SK-N-SH (cell line): ENCODE data around the gene TTC21A. TPM values are rescaled to one million over a fixed set of nuclear protein-coding genes. Genes with fewer than 3 reads are reported as not detected.

Experiments
- CTCF ChIA-PET: fragments of 300-600, 350-600 bp; formaldehyde crosslinking; extraction: SDS; loops from one replicate; lab custom pipeline; 2021; lab: Yijun Ruan, JAX
- POLR2A ChIA-PET: fragments of 350-600 bp; sonication (Branson Sonifier 250); formaldehyde crosslinking; extraction: SDS; loops from one replicate; lab custom pipeline; 2020; ENCODE audit warnings: antibody characterized with exemption, inconsistent platforms; lab: Yijun Ruan, JAX
- DNase-seq: peaks from one replicate; pipeline ENCODE4 v3.0.0; 2012
- H2AFZ ChIP-seq: fragments of 200-600 bp; sonication (generic); 2 replicates; pipeline ENCODE4 v1.8.1; 2016; ENCODE audit warnings: antibody characterized with exemption, mild to moderate bottlenecking, low read depth
- H3F3A ChIP-seq: fragments of 200-600 bp; sonication (generic); replicated peaks from 2 replicates; pipeline ENCODE3; 2016; ENCODE audit warnings: antibody characterized with exemption, mild to moderate bottlenecking; ENCODE audit not compliant: insufficient read depth
- H3K27ac ChIP-seq, 2 experiments: fragments of 200-500 bp in 1 of 2; fragments of 200-600 bp in 1 of 2; sonication (Bioruptor generic) in 1 of 2; sonication (generic), shearing (Covaris generic) in 1 of 2; 2 replicates each; pipeline versions ENCODE4 v1.5.1 to v1.6.1; 2014 to 2016; ENCODE audit warnings: low read depth in 2 of 2, inconsistent platforms in 1 of 2, low read length in 1 of 2, mild to moderate bottlenecking in 1 of 2, mixed read lengths in 1 of 2
- H3K27me3 ChIP-seq: fragments of 200-600 bp; sonication (generic), shearing (Covaris generic); 2 replicates; pipeline ENCODE4 v1.6.1; 2016; ENCODE audit warnings: mixed run types; ENCODE audit not compliant: insufficient read depth
- H3K36me3 ChIP-seq, 2 experiments: fragments of 200-500 bp in 1 of 2; fragments of 200-600 bp in 1 of 2; sonication (Bioruptor generic) in 1 of 2; sonication (generic) in 1 of 2; replicated peaks in 1 of 2; 2 replicates each; pipeline versions ENCODE3 to v1.5.1; 2014 to 2016; ENCODE audit warnings: low read length in 1 of 2, mild to moderate bottlenecking in 1 of 2; ENCODE audit not compliant: insufficient read depth in 2 of 2, control insufficient read depth in 1 of 2
- H3K4me1 ChIP-seq, 2 experiments: fragments of 200-500 bp in 1 of 2; fragments of 200-600 bp in 1 of 2; sonication (Bioruptor generic) in 1 of 2; sonication (generic), shearing (Covaris generic) in 1 of 2; 2 replicates each; pipeline versions ENCODE4 v1.5.1 to v1.6.1; 2014 to 2016; ENCODE audit warnings: low read depth in 1 of 2, low read length in 1 of 2, mixed run types in 1 of 2; ENCODE audit not compliant: insufficient read depth in 2 of 2, control insufficient read depth in 1 of 2
- H3K4me2 ChIP-seq: fragments of 200-600 bp; sonication (generic), shearing (Covaris generic); 2 replicates; pipeline ENCODE4 v1.6.1; 2017; ENCODE audit warnings: mixed run types
- H3K4me3 ChIP-seq, 2 experiments: fragments of 200-500 bp in 1 of 2; fragments of 200-600 bp in 1 of 2; sonication (Bioruptor generic) in 1 of 2; sonication (generic), shearing (Covaris generic) in 1 of 2; 2 replicates each; pipeline versions ENCODE4 v1.5.1 to v1.8.1; 2014 to 2016; ENCODE audit warnings: low read depth in 2 of 2, inconsistent platforms in 1 of 2, low read length in 1 of 2, mild to moderate bottlenecking in 1 of 2, mixed read lengths in 1 of 2, moderate library complexity in 1 of 2
- H3K79me2 ChIP-seq: fragments of 200-600 bp; sonication (generic); 2 replicates; pipeline ENCODE4 v1.8.1; 2017; ENCODE audit warnings: mild to moderate bottlenecking; ENCODE audit not compliant: insufficient read depth
- H3K9ac ChIP-seq: fragments of 200-600 bp; sonication (generic); 2 replicates; pipeline ENCODE4 v1.6.1; 2017; ENCODE audit warnings: mixed run types
- H3K9me2 ChIP-seq: fragments of 200-600 bp; sonication (generic); 2 replicates; pipeline ENCODE4 v1.6.1; 2017; ENCODE audit warnings: mixed run types
- H3K9me3 ChIP-seq: fragments of 200-600 bp; sonication (generic); 2 replicates; pipeline ENCODE4 v1.6.1; 2017; ENCODE audit warnings: mixed run types, mild to moderate bottlenecking, moderate library complexity
- H4K20me1 ChIP-seq: fragments of 200-600 bp; sonication (generic); 2 replicates; pipeline ENCODE4 v1.6.1; 2017; ENCODE audit warnings: mild to moderate bottlenecking, mixed run types; ENCODE audit not compliant: insufficient read depth
- EP300 ChIP-seq, 2 experiments: IDR thresholded peaks; 2 replicates each; pipeline versions ENCODE4 v1.4.0 to v1.6.1; 2012; ENCODE audit warnings: borderline replicate concordance in 1 of 2, low read depth in 1 of 2, low read length in 1 of 2
- FOXJ3 ChIP-seq: sonication (generic); formaldehyde crosslinking; IDR thresholded peaks from 2 replicates; pipeline ENCODE4 v1.5.1; 2020; ENCODE audit warnings: mild to moderate bottlenecking, missing genetic modification reagents
- GABPA ChIP-seq: IDR thresholded peaks from 2 replicates; pipeline ENCODE4 v1.4.0; 2012; ENCODE audit warnings: low read depth, mild to moderate bottlenecking
- JUND ChIP-seq: IDR thresholded peaks from 2 replicates; pipeline ENCODE4 v1.4.0; 2012
- MAX ChIP-seq: IDR thresholded peaks from 2 replicates; pipeline ENCODE4 v1.4.0; 2012; ENCODE audit warnings: low read depth
- MEF2A ChIP-seq: IDR thresholded peaks from 2 replicates; pipeline ENCODE4 v1.4.0; 2012; ENCODE audit warnings: low read depth, borderline replicate concordance
- NRF1 ChIP-seq: IDR thresholded peaks from 2 replicates; pipeline ENCODE4 v1.6.1; 2012; ENCODE audit warnings: low read depth, mild to moderate bottlenecking, low read length
- RAD21 ChIP-seq: IDR thresholded peaks from 2 replicates; pipeline ENCODE4 v1.6.1; 2012; ENCODE audit warnings: mild to moderate bottlenecking, low read length
- YY1 ChIP-seq: IDR thresholded peaks from 2 replicates; pipeline ENCODE4 v1.4.0; 2012; ENCODE audit warnings: low read depth, mild to moderate bottlenecking
- ZBTB33 ChIP-seq: IDR thresholded peaks from 2 replicates; pipeline ENCODE4 v1.4.0; 2012; ENCODE audit warnings: low read depth, borderline replicate concordance
- WGBS: methylation state at CpG from one replicate; pipeline ENCODE4 v1.1.6; 2017; ENCODE audit warnings: low lambda C conversion rate; 5-methylcytosine and 5-hydroxymethylcytosine counted together
- polyA plus RNA-seq, 3 experiments: library from polyadenylated mRNA; depleted of rRNA; stranded (reverse); fragments of >200 nt; gene quantifications; 2 replicates each; pipeline ENCODE4 v1.2.3, GENCODE V29; 2012
- TF ChIP-seq, protein P1 (sequence below): fragments of 150-350 bp; IDR thresholded peaks from 2 replicates; pipeline ENCODE4 v1.6.1; 2017; ENCODE audit warnings: antibody characterized with exemption, low read length, low read depth, borderline replicate concordance
- TF ChIP-seq, protein P2 (sequence below): IDR thresholded peaks from 2 replicates; pipeline ENCODE4 v1.4.0; 2012; ENCODE audit warnings: low read depth, borderline replicate concordance
- TF ChIP-seq, protein P3 (sequence below): IDR thresholded peaks from 2 replicates; pipeline ENCODE4; 2012

TTC21A gene
- polyA plus RNA-seq, 1 of the 3 experiments (the other 2 are of a cell fraction) = 3.9 TPM

DNA sequence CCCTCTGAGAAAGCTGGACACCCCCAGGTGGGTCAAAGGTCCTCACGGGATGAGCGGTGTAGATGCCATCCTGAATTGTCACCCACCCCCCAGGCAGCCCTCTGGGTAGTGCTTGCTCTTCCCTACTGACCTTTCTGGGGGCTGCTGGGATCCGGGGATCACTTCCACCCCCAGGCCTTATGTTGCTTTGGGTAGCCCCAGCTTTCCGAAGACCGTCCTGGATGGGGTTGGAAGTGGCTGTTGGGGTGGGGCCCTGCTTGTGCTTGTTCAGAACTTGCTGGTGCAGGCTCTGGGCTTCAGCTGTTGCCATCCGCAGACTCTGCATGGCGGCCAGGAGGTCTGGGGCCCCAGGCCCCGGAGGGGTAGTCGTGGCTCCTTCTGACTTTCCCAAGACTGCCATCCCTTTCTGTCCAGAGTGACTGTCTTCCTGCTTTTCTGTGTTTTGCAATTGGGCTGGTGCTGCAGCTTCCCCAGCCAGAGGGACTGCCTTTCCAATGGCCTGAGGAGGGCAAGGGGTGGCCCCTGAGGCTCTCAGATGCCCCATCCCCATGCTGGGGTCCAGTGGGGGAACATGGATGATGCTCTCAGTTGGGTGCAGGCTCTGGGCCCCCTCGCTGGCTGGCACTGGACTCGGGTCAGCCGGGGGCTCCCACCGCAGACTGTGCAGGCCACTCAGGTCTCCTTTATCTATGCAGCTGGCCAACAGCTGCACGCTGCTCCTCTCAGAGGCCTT, 78.6 kb downstream of the TTC21A start:
- Histone ChIP-seq H3K27ac (no peak overlapping the region), H3K4me3 (no peak overlapping the region), H3K9me2 (no peaks in the 10 kb centered on the region), H3K9me3 (no peaks in the 10 kb centered on the region), H3F3A (peaks cover 6% of the 10 kb centered on the region), H3K79me2 (no peaks in the 10 kb centered on the region), H3K27me3 (no peaks in the 10 kb centered on the region), H4K20me1 (no peaks in the 10 kb centered on the region), H3K36me3 (no peaks in the 10 kb centered on the region), H3K4me2 (no peak overlapping the region), H3K9ac (no peak overlapping the region), H3K4me1 (peaks cover 0 to 2% of the 10 kb centered on the region in 2 experiments; a peak in 1 of 4 replicates), H2AFZ (no peak overlapping the region)
- CTCF ChIA-PET = interaction anchor here (16.7 kb wide), 1 partner anchor 104 kb away, joined by 510 read pairs; no protein-coding TSS in a partner anchor
- no peak for DNase-seq
- 74% methylated on average over 6 of the region's 14 CpGs for WGBS
- POLR2A ChIA-PET = no interaction called here
- TF ChIP-seq MEF2A = no peak
- TF ChIP-seq MAX = no peak
- no peak for TF ChIP-seq GABPA

GRCh38 chr3:39186692-39187151, 79.2 kb downstream of the TTC21A start:
- Histone ChIP-seq H3K9me2 (no peaks in the 10 kb centered on the region), H3K36me3 (no peaks in the 10 kb centered on the region), H3K4me2 (no peak overlapping the region), H3K27me3 (no peaks in the 10 kb centered on the region), H3K79me2 (no peaks in the 10 kb centered on the region), H3K9ac (no peak overlapping the region), H3K27ac (no peak overlapping the region), H2AFZ (no peak overlapping the region), H3K4me3 (no peak overlapping the region), H3F3A (peaks cover 5% of the 10 kb centered on the region), H3K4me1 (peaks cover 0 to 2% of the 10 kb centered on the region in 2 experiments; a peak in 1 of 4 replicates)
- ChIA-PET POLR2A (no interaction called here), CTCF (interaction anchor here (3.9 to 16.7 kb wide), 2 partner anchors 9 to 103 kb away, joined by 29 to 510 read pairs; no protein-coding TSS in a partner anchor)
- 80% methylated on average over 1 of the region's 11 CpGs for WGBS
- no peak for DNase-seq
- TF ChIP-seq FOXJ3 (CRISPR knock-in tag) (no peak), EP300 (IDR thresholded peaks at IDR 0.05; ENCODE audit: borderline replicate concordance in 1 of 2, low read depth in 1 of 2, low read length in 1 of 2) (no peak), NRF1 (no peak), RAD21 (no peak), ZBTB33 (no peak), JUND (no peak), YY1 (no peak), MEF2A (no peak), MAX (no peak), GABPA (no peak)
- TF ChIP-seq, protein P1, sequence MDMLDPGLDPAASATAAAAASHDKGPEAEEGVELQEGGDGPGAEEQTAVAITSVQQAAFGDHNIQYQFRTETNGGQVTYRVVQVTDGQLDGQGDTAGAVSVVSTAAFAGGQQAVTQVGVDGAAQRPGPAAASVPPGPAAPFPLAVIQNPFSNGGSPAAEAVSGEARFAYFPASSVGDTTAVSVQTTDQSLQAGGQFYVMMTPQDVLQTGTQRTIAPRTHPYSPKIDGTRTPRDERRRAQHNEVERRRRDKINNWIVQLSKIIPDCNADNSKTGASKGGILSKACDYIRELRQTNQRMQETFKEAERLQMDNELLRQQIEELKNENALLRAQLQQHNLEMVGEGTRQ = no peak
- TF ChIP-seq, protein P2, sequence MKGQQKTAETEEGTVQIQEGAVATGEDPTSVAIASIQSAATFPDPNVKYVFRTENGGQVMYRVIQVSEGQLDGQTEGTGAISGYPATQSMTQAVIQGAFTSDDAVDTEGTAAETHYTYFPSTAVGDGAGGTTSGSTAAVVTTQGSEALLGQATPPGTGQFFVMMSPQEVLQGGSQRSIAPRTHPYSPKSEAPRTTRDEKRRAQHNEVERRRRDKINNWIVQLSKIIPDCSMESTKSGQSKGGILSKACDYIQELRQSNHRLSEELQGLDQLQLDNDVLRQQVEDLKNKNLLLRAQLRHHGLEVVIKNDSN = no peak
- TF ChIP-seq, protein P3, sequence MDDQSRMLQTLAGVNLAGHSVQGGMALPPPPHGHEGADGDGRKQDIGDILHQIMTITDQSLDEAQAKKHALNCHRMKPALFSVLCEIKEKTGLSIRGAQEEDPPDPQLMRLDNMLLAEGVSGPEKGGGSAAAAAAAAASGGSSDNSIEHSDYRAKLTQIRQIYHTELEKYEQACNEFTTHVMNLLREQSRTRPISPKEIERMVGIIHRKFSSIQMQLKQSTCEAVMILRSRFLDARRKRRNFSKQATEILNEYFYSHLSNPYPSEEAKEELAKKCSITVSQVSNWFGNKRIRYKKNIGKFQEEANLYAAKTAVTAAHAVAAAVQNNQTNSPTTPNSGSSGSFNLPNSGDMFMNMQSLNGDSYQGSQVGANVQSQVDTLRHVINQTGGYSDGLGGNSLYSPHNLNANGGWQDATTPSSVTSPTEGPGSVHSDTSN = no peak
- TF ChIP-seq, all 33 proteins: peak for 0
- H3K9me3 ChIP-seq = no peaks in the 10 kb centered on the region
- no peaks in the 10 kb centered on the region for H4K20me1 ChIP-seq
